Psoas muscle (tissue), 8 donors: ENCODE results near the gene MTFP1. TPM values are rescaled to one million over a fixed set of nuclear protein-coding genes. Genes with fewer than 3 reads are reported as not detected.

Source experiments
- ATAC-seq, 4 donors: fragments of 200-7000 bp; cut with Tn5 transposase; one replicate each; pipeline ENCODE4 v1.9.1; 2020; ENCODE audit warnings: moderate library complexity in 3 of 4, mild to moderate bottlenecking in 2 of 4
- DNase-seq, 2 donors: peaks; one replicate each; pipeline ENCODE4 v3.0.0-alpha.2; 2020
- H3K27ac ChIP-seq: fragments of 200-600 bp; one replicate; pipeline ENCODE4 v1.8.0; 2022
- H3K27me3 ChIP-seq, 3 donors: fragments of 200-600 bp in 1 of 3; one replicate each; pipeline versions ENCODE4 v1.6.1 to v1.8.0; 2013 to 2022; ENCODE audit warnings: low read length in 2 of 3, mild to moderate bottlenecking in 2 of 3, moderate library complexity in 1 of 3; ENCODE audit not compliant: insufficient read depth in 3 of 3
- H3K36me3 ChIP-seq, 2 donors: fragments of 200-600 bp in 1 of 2; one replicate each; pipeline versions ENCODE4 v1.6.1 to v1.8.0; 2013 to 2022; ENCODE audit warnings: low read depth in 1 of 2, mild to moderate bottlenecking in 1 of 2, moderate library complexity in 1 of 2; ENCODE audit not compliant: insufficient read depth in 1 of 2
- H3K4me1 ChIP-seq: fragments of 200-600 bp; one replicate; pipeline ENCODE4 v1.8.0; 2022
- H3K4me3 ChIP-seq: fragments of 200-600 bp; one replicate; pipeline ENCODE4 v1.8.0; 2022; ENCODE audit warnings: mild to moderate bottlenecking
- H3K9me3 ChIP-seq: fragments of 200-600 bp; one replicate; pipeline ENCODE4 v1.8.0; 2022
- CTCF ChIP-seq: fragments of 200-600 bp; IDR thresholded peaks from one replicate; pipeline ENCODE4 v1.8.0; 2022; ENCODE audit warnings: antibody characterized with exemption
- WGBS, 3 donors: extraction: QIAGEN DNeasy Blood & Tissue Kit; methylation state at CpG; one replicate each; pipeline versions ENCODE4 v1.1.6 to v1.1.7; 2013; 5-methylcytosine and 5-hydroxymethylcytosine counted together
- intact Hi-C, 2 donors: fragments of 100-400 bp; cut with DNase I; formaldehyde crosslinking; loops; one replicate each; pipeline versions ENCODE4 v1.11.0 to v1.14.2; 2022
- polyA plus RNA-seq, 3 donors: library from polyadenylated mRNA; stranded (reverse); fragments of 200-250 nt; gene quantifications; one replicate each; pipeline ENCODE4 v1.2.3, GENCODE V29; 2013
- total RNA-seq, 4 donors: library from RNA; stranded (reverse); fragmentation: NEBNext Ultra II Directional in 2 of 4; extraction: Animal tissue kit (Norgen Biotek cat#: 25700) in 2 of 4; gene quantifications; one replicate each; pipeline versions ENCODE4 v1.2.1 to v1.2.4, GENCODE V29; 2021 to 2023
- donor health status: healthy with polysubstance abuse.
- donor health status: DM: no; HTN: no; CAD: no; lungs with moderate emphysema.
- donor health status: Bipolar disorder and iron deficiency.
- donor health status: healthy.
- donor health status: DM: yes; HTN: yes; CAD: no.
- donor health status: DM: no; HTN: no; CAD: no.
- donor health status: DM: no; HTN: no; CAD: no.
- donor health status: DM: yes; HTN: yes; CAD: no.

The MTFP1 gene
- total and polyA plus RNA-seq, 7 donors: 4.3 to 156 (median 50.8) TPM

- Histone ChIP-seq H3K27me3 (peaks cover 0 to 27% (median 3%) of the 10 kb centered on the region in 3 donors), H3K4me1 (no peaks in the 10 kb centered on the region), H3K27ac (no peak overlapping the region), H3K36me3 (no peaks in the 10 kb centered on the region), H3K9me3 (no peaks in the 10 kb centered on the region), H3K4me3 (no peak overlapping the region)
- 66 to 76% (median 71%) methylated on average over 4 of the region's 4 CpGs for WGBS, 3 donors
- intact Hi-C loops: no loop called here
- no peak for DNase-seq
- no peak for ATAC-seq
- no peak for TF ChIP-seq CTCF
These were observed 47.6 kb downstream of the MTFP1 start for GRCh38 chr22:30472994-30473720.

GRCh38 chr22:30474121-30474520 lies 48.6 kb downstream of the MTFP1 start:
- ATAC-seq: no peak
- Histone ChIP-seq H3K27me3 (peaks cover 0 to 27% (median 3%) of the 10 kb centered on the region in 3 donors), H3K9me3 (no peaks in the 10 kb centered on the region), H3K4me1 (no peaks in the 10 kb centered on the region), H3K36me3 (no peaks in the 10 kb centered on the region), H3K4me3 (no peak overlapping the region), H3K27ac (no peak overlapping the region)
- intact Hi-C loops: no loop called here
- no peak for TF ChIP-seq CTCF
- no peak for DNase-seq
- 91 to 94% (median 92%) methylated on average over 4 of the region's 4 CpGs for WGBS, 3 donors

- Histone ChIP-seq H3K9me3 (no peaks in the 10 kb centered on the region), H3K36me3 (no peaks in the 10 kb centered on the region), H3K4me3 (no peak overlapping the region), H3K27me3 (peaks cover 0 to 27% (median 3%) of the 10 kb centered on the region in 3 donors), H3K4me1 (no peaks in the 10 kb centered on the region), H3K27ac (no peak overlapping the region)
- ATAC-seq (no peak), DNase-seq (no peak)
- WGBS, 3 donors: 40 to 47% (median 46%) methylated on average over 6 of the region's 6 CpGs
- no peak for TF ChIP-seq CTCF
- intact Hi-C loops: no loop called here
These were observed 49.3 kb downstream of the MTFP1 start for GRCh38 chr22:30474683-30475424.

Other genes with a start within 250 kb of the MTFP1 start
- under 1 TPM in 3 of 4 donors, not detected in 1; 0.27 to 0.54 (median 0.38) TPM for gene LIF, start 179.0 kb upstream of the MTFP1 start, total RNA-seq
- gene LIF, start 179.0 kb upstream of the MTFP1 start, polyA plus RNA-seq: 10 to 100 TPM in 1 of 3 donors, under 1 TPM in 2; 0.10 to 21.4 (median 0.14) TPM
- gene OSM, start 158.9 kb upstream of the MTFP1 start, total RNA-seq: under 1 TPM in 2 of 4 donors, not detected in 2; 0.38 to 0.39 TPM
- under 1 TPM in 2 of 3 donors, not detected in 1; 0.08 TPM for gene OSM, start 158.9 kb upstream of the MTFP1 start, polyA plus RNA-seq
- 1 to 10 TPM in 3 of 4 donors, under 1 TPM in 1; 0.44 to 4.8 (median 2.2) TPM for gene CASTOR1, start 136.3 kb upstream of the MTFP1 start, total RNA-seq
- 1 to 10 TPM; 1.9 to 5.1 (median 2.9) TPM for gene CASTOR1, start 136.3 kb upstream of the MTFP1 start, polyA plus RNA-seq
- gene TBC1D10A, start 98.8 kb upstream of the MTFP1 start, total RNA-seq: 1 to 10 TPM; 2.9 to 4.8 (median 3.3) TPM
- gene TBC1D10A, start 98.8 kb upstream of the MTFP1 start, polyA plus RNA-seq: 1 to 10 TPM; 2.2 to 4.2 (median 2.9) TPM
- gene SF3A1, start 68.9 kb upstream of the MTFP1 start, total RNA-seq: 100 to 1,000 TPM; 107 to 146 (median 121) TPM
- gene SF3A1, start 68.9 kb upstream of the MTFP1 start, polyA plus RNA-seq: 10 to 100 TPM; 21.6 to 35.5 (median 32.3) TPM
- under 1 TPM; 0.17 to 0.88 (median 0.54) TPM for gene CCDC157, start 68.8 kb upstream of the MTFP1 start, total RNA-seq
- 1 to 10 TPM; 1.4 to 2.6 (median 1.5) TPM for gene CCDC157, start 68.8 kb upstream of the MTFP1 start, polyA plus RNA-seq
- 1 to 10 TPM; 5.7 to 9.8 (median 8.2) TPM for gene RNF215, start 38.4 kb upstream of the MTFP1 start, total RNA-seq
- 10 to 100 TPM in 1 of 3 donors, 1 to 10 TPM in 2; 6.1 to 13.8 (median 8.8) TPM for gene RNF215, start 38.4 kb upstream of the MTFP1 start, polyA plus RNA-seq
- 1 to 10 TPM; 1.3 to 2.9 (median 2.1) TPM for gene SEC14L2, start 28.8 kb upstream of the MTFP1 start, total RNA-seq
- 10 to 100 TPM in 1 of 3 donors, 1 to 10 TPM in 1, under 1 TPM in 1; 0.38 to 75.0 (median 1.3) TPM for gene SEC14L2, start 28.8 kb upstream of the MTFP1 start, polyA plus RNA-seq
- not detected for gene SEC14L3, start 46.2 kb downstream of the MTFP1 start, total RNA-seq
- under 1 TPM in 1 of 3 donors, not detected in 2; 0.04 TPM for gene SEC14L3, start 46.2 kb downstream of the MTFP1 start, polyA plus RNA-seq
- gene SEC14L4, start 79.9 kb downstream of the MTFP1 start, total RNA-seq: not detected
- gene SEC14L4, start 79.9 kb downstream of the MTFP1 start, polyA plus RNA-seq: under 1 TPM in 2 of 3 donors, not detected in 1; 0.01 to 0.07 TPM
- gene SEC14L6, start 121.0 kb downstream of the MTFP1 start, total RNA-seq: not detected
- not detected for gene SEC14L6, start 121.0 kb downstream of the MTFP1 start, polyA plus RNA-seq
- gene GAL3ST1, start 148.9 kb downstream of the MTFP1 start, total RNA-seq: 1 to 10 TPM in 3 of 4 donors, under 1 TPM in 1; 0.80 to 2.7 (median 1.3) TPM
- under 1 TPM; 0.21 to 0.63 (median 0.39) TPM for gene GAL3ST1, start 148.9 kb downstream of the MTFP1 start, polyA plus RNA-seq
- gene PES1, start 166.1 kb downstream of the MTFP1 start, total RNA-seq: 10 to 100 TPM; 32.8 to 74.8 (median 63.7) TPM
- gene PES1, start 166.1 kb downstream of the MTFP1 start, polyA plus RNA-seq: 100 to 1,000 TPM in 1 of 3 donors, 10 to 100 TPM in 2; 55.9 to 100 (median 69.4) TPM
- gene TCN2, start 181.4 kb downstream of the MTFP1 start, total RNA-seq: 10 to 100 TPM in 1 of 4 donors, 1 to 10 TPM in 3; 5.5 to 11.7 (median 9.0) TPM
- 1 to 10 TPM; 5.9 to 9.9 (median 7.0) TPM for gene TCN2, start 181.4 kb downstream of the MTFP1 start, polyA plus RNA-seq
- 10 to 100 TPM in 1 of 4 donors, 1 to 10 TPM in 3; 5.8 to 11.5 (median 7.2) TPM for gene SLC35E4, start 210.0 kb downstream of the MTFP1 start, total RNA-seq
- 10 to 100 TPM in 1 of 3 donors, 1 to 10 TPM in 2; 2.6 to 11.0 (median 6.8) TPM for gene SLC35E4, start 210.0 kb downstream of the MTFP1 start, polyA plus RNA-seq
- gene DUSP18, start 242.1 kb downstream of the MTFP1 start, total RNA-seq: 1 to 10 TPM in 3 of 4 donors, under 1 TPM in 1; 0.69 to 1.6 (median 1.3) TPM
- gene DUSP18, start 242.1 kb downstream of the MTFP1 start, polyA plus RNA-seq: 1 to 10 TPM in 2 of 3 donors, under 1 TPM in 1; 0.65 to 3.8 (median 1.5) TPM